ENCODE measurements around the gene NLRP9. TPM values are rescaled to one million over a fixed set of nuclear protein-coding genes. Genes with fewer than 3 reads are reported as not detected.

The NLRP9 gene
- total and polyA plus RNA-seq, 3 donors from 2014 or later: 0.11 to 0.68 (median 0.39) TPM

- no peaks in the 10 kb centered on the region for H3K36me3 ChIP-seq (ENCODE audit: low read depth, missing control alignments)
- peak overlapping the region; percentile 25 to 62 for H3K27ac ChIP-seq
- H3K27me3 ChIP-seq: no peaks in the 10 kb centered on the region
- H3K4me1 ChIP-seq: peaks cover 77% of the 10 kb centered on the region
- DNase-seq: no peak
- H3K4me3 ChIP-seq: no peak overlapping the region
- no peaks in the 10 kb centered on the region for H3K9me3 ChIP-seq
- WGBS, 2 donors: 63 to 67% methylated on average over 7 of the region's 7 CpGs
- intact Hi-C loops (cut with DNase I; ENCODE audit: low total_unique reads): no loop called here
- TF ChIP-seq POLR2A (IDR thresholded peaks at IDR 0.05): no peak
- TF ChIP-seq CTCF (IDR thresholded peaks at IDR 0.05): no peak
Observed at GRCh38 chr19:55676889-55677505, 61.2 kb downstream of the NLRP9 start.

- Histone ChIP-seq H3K4me3 (peak overlapping the region in 1 of 2 donors; percentile 88), H3K4me1 (peaks cover 79% of the 10 kb centered on the region)
Observed at GRCh38 chr19:55676383-55676782, 61.8 kb downstream of the NLRP9 start.

GRCh38 chr19:55675661-55676354 lies 62.4 kb downstream of the NLRP9 start:
- no peaks in the 10 kb centered on the region for H3K9me3 ChIP-seq
- peak overlapping the region; percentile 88 to 98 for H3K4me3 ChIP-seq
- TF ChIP-seq POLR2A (IDR thresholded peaks at IDR 0.05) (no peak), CTCF (IDR thresholded peaks at IDR 0.05) (no peak)
- H3K27ac ChIP-seq: peak overlapping the region; percentile 69 to 93
- WGBS, 2 donors: 4% methylated on average over 16 of the region's 16 CpGs
- H3K4me1 ChIP-seq: peaks cover 74% of the 10 kb centered on the region
- no peak for DNase-seq
- intact Hi-C loops (cut with DNase I; ENCODE audit: low total_unique reads): no loop called here
- no peaks in the 10 kb centered on the region for H3K27me3 ChIP-seq
- no peaks in the 10 kb centered on the region for H3K36me3 ChIP-seq (ENCODE audit: low read depth, missing control alignments)

More at GRCh38 chr19:55676383-55676782, 61.8 kb downstream of the NLRP9 start:
- no peaks in the 10 kb centered on the region for H3K9me3 ChIP-seq
- 14 to 22% methylated on average over 5 of the region's 5 CpGs for WGBS, 2 donors
- DNase-seq: peak; percentile 88
- H3K27me3 ChIP-seq: no peaks in the 10 kb centered on the region
- H3K36me3 ChIP-seq (ENCODE audit: low read depth, missing control alignments): no peaks in the 10 kb centered on the region
- intact Hi-C loops (cut with DNase I; ENCODE audit: low total_unique reads): no loop called here
- TF ChIP-seq CTCF (IDR thresholded peaks at IDR 0.05): peak in 1 of 3 experiments; percentile 36
- TF ChIP-seq POLR2A (IDR thresholded peaks at IDR 0.05): no peak
- peak overlapping the region; percentile 69 to 93 for H3K27ac ChIP-seq

- intact Hi-C loops (cut with DNase I; ENCODE audit: low total_unique reads): no loop called here
- peak within 1 kb of the TSS; percentile 88 to 98 for H3K4me3 ChIP-seq
- peak within 1 kb of the TSS; percentile 80 to 93 for H3K27ac ChIP-seq
- peak; percentile 98 for DNase-seq
- no peaks in the 10 kb centered on the region for H3K36me3 ChIP-seq (ENCODE audit: low read depth, missing control alignments)
- no peaks in the 10 kb centered on the region for H3K9me3 ChIP-seq
- H3K4me1 ChIP-seq: peaks cover 68% of the 10 kb centered on the region
- H3K27me3 ChIP-seq: no peaks in the 10 kb centered on the region
- 1 to 6% methylated on average over 4 to 91 of the region's 101 CpGs for WGBS, 2 donors
- TF ChIP-seq POLR2A (IDR thresholded peaks at IDR 0.05): no peak
- TF ChIP-seq CTCF (IDR thresholded peaks at IDR 0.05): peak in 1 of 3 experiments; percentile 25
Observed at GRCh38 chr19:55674841-55675660, 63.2 kb downstream of the NLRP9 start, which contains the start of gene EPN1. Gene EPN1, plus strand, starts transcription at chr19:55675226. Its CDS starts 3,402 bp downstream, at chr19:55678628.

Measured in testis (tissue), 3 donors.